C1 segment of cervical spinal cord (tissue), 14 donors: Measurements from ENCODE around the gene KIAA0319L.
"Not testable (repeated sequence)": the region's sequence is repeated elsewhere in the genome, so short reads cannot be mapped to it uniquely, and the experiment has no call there.

Experiments
- DNase-seq, 14 donors: peaks; one replicate each; lab custom pipeline; 2025; lab: John Stamatoyannopoulos, UW

KIAA0319L gene

GRCh38 chr1:35557118-35557610, at the start of gene KIAA0319L:
KIAA0319L (minus strand) TSS chr1:35557403; CDS start chr1:35554491, 2,912 bp downstream.
- DNase-seq, result peak; percentile 94 to 100 (median 98)

- no peak for DNase-seq
Observed at GRCh38 chr1:35605867-35606182, 48.6 kb upstream of the KIAA0319L start.

- DNase-seq, result no peak
Observed at GRCh38 chr1:35605071-35605866, 48.1 kb upstream of the KIAA0319L start.

- DNase-seq, result no peak
Observed at GRCh38 chr1:35603941-35604340, 46.7 kb upstream of the KIAA0319L start.

- peak in 4 of 14 donors; percentile 8 to 30 (median 19) for DNase-seq
Observed at GRCh38 chr1:35603468-35603867, 46.3 kb upstream of the KIAA0319L start.

- DNase-seq, result no peak
Observed at GRCh38 chr1:35600593-35600992, 43.4 kb upstream of the KIAA0319L start.

- no peak for DNase-seq
Observed at GRCh38 chr1:35599411-35599810, 42.2 kb upstream of the KIAA0319L start.

- no peak for DNase-seq
Observed at GRCh38 chr1:35598895-35599294, 41.7 kb upstream of the KIAA0319L start.

GRCh38 chr1:35597870-35598269, 40.7 kb upstream of the KIAA0319L start:
- DNase-seq, result no peak

GRCh38 chr1:35595684-35596083, 38.5 kb upstream of the KIAA0319L start:
- no peak for DNase-seq

- no peak for DNase-seq
Observed at GRCh38 chr1:35594005-35594760, 37.0 kb upstream of the KIAA0319L start.

GRCh38 chr1:35592991-35593769, 36.0 kb upstream of the KIAA0319L start:
- DNase-seq, result no peak

- no peak for DNase-seq
Observed at GRCh38 chr1:35591211-35591610, 34.0 kb upstream of the KIAA0319L start.

- no peak for DNase-seq
Observed at GRCh38 chr1:35590476-35591040, 33.4 kb upstream of the KIAA0319L start.

GRCh38 chr1:35589516-35590427, 32.6 kb upstream of the KIAA0319L start:
- no peak for DNase-seq

- DNase-seq, result no peak
Observed at GRCh38 chr1:35588197-35588910, 31.2 kb upstream of the KIAA0319L start.

GRCh38 chr1:35587736-35588135, 30.5 kb upstream of the KIAA0319L start:
- DNase-seq, result no peak

GRCh38 chr1:35586808-35587207, 29.6 kb upstream of the KIAA0319L start:
- no peak for DNase-seq

- DNase-seq, result not testable (repeated sequence)
Observed at GRCh38 chr1:35585805-35586204, 28.6 kb upstream of the KIAA0319L start.

- DNase-seq, result no peak
Observed at GRCh38 chr1:35585281-35585680, 28.1 kb upstream of the KIAA0319L start.
